HG03097 (cell line): ENCODE results near the gene PRKAG2.
"Not testable (repeated sequence)": the region's sequence is repeated elsewhere in the genome, so short reads cannot be mapped to it uniquely, and the experiment has no call there.

Experiments
- ATAC-seq: cut with Tn5 transposase; IDR thresholded peaks from one replicate; pipeline ENCODE4 v1.9.1; 2021; ENCODE audit not compliant: unreplicated experiment, low FRiP score

Gene PRKAG2

DNA sequence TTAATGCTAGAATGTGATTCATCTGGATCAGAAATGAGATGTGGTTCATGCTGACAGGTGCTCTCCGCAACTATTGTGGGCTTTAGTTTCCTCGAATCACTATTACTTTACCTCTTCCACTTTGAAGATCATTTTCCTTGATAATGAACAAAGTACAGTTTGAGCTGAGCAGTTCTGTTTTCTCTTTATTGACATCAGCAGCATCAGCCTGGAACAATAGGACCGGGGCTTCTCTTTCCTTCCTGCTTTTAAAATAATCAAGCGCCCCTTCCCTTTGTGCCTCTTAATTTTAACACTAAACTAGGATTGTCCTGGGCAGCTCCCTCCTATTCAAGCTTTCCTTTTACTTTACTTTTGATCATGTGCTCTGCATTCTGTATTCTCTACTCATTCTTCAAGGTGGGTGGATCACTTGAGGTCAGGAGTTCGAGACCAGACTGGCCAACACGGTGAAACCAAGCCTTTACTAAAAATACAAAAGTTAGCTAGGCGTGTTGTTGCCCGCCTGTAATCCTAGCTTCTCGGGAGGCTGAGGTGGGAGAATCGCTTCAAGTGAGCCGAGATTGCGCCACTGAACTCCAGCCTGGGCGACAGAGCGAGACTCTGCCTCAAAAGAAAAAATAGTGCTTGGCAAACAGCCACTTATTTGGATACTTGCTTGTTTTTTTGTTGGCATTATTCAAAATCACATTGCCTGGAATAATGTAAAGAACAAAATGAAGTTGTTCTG lies 290.2 kb downstream of the PRKAG2 start:
- ATAC-seq, result no peak

- ATAC-seq, result no peak
Observed at GRCh38 chr7:151585744-151586393, 291.0 kb downstream of the PRKAG2 start.

GRCh38 chr7:151581741-151582140 lies 295.2 kb downstream of the PRKAG2 start:
- no peak for ATAC-seq

DNA sequence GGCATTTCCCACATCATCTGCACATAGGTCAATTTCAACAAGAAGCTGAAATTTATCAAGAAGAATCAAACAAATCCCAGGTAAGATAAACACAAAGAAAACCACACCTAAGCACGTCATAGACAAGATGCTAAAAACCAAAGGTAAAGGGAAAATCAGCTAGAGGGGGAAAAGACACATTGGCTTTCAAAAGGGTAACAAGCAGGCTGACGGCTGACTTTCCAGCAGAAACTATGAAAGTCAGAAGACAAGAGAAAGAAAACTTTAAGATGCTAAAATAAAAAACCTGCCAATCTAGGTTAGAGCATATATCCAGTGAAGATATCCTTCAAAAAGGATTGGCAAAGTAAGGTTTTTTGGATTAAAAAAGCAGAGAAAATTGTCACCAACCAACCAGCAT lies 297.3 kb downstream of the PRKAG2 start:
- no peak for ATAC-seq

DNA sequence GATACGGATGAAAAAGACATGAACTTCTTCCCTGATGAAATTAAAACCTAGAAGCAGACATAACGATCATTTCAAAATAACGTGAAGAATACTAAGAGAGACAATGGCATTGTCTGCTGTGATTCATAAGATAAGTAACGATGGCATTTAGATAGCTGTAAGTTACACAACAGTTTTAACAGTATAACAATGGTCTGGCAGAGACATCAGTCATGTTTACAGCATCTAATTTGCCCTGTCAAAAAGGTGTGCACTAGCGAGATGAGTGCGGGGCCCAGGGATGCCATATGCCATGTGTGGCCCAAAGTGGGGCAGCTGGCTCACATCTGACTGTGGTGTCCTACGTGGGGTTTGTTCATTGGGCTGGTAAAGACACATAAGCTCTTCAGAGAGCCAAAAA lies 301.5 kb downstream of the PRKAG2 start:
- ATAC-seq, result no peak

DNA sequence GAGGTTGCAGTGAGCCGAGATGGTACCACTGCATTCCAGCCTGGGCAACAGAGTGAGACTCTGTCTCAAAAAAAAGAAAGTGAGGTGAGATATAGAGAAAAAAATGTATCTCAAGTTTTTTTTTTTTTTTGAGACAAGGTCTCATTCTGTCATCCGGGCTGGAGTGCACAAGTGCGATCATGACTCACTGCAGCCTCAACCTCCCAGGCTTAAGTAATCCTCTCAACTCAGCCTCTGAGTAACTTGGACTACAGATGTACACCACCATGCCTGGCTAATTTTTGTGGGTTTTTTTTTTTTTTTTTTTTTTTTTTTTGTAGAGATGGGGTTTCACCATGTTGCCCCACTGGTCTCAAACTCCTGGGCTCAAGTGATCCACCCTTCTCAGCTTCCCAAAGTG lies 303.9 kb downstream of the PRKAG2 start:
- ATAC-seq, result not testable (repeated sequence)

DNA sequence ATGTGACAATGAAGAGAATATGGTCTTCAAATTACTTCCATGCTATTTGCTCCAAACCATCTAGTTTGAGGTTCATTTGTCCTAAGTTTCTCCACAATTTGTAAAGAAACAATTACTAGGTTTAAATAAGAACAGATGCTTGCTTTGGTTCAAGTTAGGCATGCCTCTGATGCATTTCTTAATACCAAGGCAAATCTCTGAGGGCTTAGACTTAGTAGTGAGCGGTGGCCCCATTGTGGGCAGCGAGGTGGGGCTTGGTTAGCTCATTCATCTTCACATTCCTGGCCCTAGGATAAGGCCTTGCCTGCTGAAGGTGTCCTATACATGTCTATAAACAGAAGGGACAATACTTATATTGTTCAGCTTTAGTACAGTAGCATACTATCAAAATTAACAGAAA lies 304.8 kb downstream of the PRKAG2 start:
- no peak for ATAC-seq

GRCh38 chr7:151571471-151571870 lies 305.4 kb downstream of the PRKAG2 start:
- ATAC-seq, result no peak

DNA sequence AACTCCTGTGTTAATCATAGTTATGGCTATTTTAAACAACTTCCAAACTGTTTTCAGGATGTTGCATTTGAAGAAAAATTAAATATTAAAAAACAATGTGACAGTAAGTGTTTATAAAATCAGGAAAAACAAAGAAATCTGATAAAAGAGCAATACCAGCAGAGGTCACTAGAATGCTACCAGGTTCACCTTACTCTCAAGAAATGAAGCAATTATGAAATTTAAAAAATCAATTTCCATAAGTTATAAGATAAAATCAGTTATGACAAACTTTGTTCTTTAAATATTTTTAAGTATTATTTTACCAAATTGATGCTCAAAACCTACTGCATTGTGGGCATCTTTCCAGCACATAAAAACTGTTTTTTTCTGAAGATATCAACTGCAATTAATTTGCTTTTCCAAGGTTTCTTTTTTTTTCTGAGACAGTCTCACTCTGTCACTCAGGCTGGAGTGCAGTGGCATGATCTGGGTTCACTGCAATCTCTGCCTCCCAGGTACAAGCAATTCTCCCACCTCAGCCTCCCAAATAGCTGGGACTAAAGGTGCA lies 306.5 kb downstream of the PRKAG2 start:
- ATAC-seq, result no peak

- ATAC-seq, result no peak
Observed at GRCh38 chr7:151568956-151569940, 307.7 kb downstream of the PRKAG2 start.

DNA sequence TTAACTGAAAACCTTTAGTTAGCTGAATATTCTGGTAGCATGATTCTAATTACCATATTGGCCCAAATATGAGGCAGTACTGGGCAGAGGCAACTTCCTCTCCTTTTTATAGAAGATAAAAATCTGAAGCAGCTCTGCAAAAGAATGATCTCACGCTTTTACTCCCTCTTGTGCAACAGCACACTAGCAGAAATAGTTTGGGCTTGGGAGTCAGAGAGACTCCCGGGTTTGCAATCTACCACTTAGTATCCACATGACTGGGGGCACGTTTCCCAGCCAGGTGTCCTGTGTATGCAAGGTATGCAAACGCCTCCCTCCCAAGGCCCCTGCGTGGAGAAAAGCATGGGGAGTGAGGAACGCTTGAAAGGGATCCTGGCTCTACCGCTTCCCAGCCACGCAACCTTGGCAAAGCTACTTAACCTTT lies 310.0 kb downstream of the PRKAG2 start:
- ATAC-seq, result no peak

DNA sequence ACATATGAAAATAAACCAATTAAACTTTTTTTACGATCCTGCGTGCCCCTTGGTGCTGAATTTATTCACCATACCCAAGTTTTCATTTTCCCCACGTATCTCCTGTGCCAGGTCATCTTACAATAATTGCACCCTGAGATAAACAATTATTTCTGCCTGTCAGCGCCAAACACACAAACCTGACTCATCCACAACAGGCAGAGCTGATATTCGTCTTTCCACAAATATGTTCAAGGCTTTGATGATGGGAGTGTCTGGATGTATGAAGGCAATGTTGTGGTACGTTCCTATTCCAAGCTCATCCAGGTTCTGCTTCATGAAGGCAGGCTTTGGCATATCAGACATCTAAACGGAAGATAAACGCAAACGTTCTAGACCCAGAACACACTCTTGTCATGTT lies 311.4 kb downstream of the PRKAG2 start:
- no peak for ATAC-seq

DNA sequence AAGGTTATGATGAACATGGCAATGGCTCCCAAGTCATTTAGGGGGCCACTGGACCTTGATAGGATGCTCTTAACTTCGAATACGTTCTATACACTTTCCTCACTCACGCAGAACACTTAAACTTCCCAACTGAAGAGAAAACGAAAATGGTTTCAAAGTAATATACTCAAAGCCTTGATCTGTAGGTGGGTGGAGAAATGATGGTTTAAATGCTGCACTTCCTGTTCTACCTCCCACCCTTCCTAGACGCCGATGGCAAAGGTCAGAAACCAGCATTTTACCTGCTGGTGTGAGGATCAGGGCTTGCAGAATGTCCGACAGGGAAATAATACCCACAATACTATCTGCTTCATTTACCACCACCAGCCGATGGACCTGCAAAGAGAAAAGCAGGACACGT lies 316.7 kb downstream of the PRKAG2 start:
- no peak for ATAC-seq

DNA sequence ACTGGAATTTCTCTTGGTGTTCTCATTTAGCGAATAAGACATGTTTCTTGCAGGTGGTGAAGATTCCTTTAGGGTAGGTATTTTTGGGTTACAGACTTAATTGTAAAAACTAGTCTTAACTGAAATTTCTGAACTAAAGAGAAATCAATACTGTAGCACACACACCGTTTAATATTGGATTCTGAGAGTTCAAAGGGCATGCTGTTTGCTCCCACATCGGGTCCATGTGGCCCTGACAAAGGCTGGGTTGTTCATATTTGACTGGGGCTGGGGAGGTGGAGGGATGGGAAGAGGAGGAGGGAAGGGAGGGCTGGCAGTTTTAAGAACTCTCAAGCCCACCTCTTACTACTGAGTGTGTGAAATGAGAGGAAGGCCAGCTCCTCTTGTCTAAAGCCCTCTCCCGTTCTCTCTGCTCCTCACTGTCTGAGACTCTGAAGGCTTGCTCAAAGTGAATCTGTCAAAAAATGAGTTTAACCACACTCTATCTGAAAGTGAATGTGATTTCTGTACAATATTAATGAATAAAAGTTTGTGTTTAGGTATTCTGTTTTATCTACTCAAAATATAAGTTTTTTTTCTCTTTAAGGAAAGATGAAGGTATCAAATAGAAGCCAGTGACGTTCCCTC lies 317.2 kb downstream of the PRKAG2 start:
- ATAC-seq, result no peak

DNA sequence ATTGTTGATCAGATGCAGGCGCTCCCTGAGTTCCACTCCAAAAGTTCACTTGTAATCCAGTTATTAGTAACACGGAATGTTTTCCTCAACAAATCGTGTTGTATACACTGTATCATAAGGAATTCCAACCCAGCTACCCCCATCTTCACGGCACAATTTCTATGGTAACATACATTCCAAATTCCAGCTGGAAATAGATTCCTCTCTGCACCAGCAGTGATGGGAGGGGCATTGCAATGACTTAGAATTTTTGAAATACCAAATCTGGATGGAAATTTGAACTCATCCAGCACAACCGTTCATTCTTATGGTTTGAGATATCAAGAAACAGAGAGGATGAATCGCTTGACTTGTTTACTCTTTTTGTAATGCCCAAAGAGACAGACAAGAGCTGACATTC lies 318.3 kb downstream of the PRKAG2 start:
- no peak for ATAC-seq

- ATAC-seq, result no peak
Observed at GRCh38 chr7:151556592-151556991, 320.3 kb downstream of the PRKAG2 start.

- ATAC-seq, result no peak
Observed at GRCh38 chr7:151553356-151553755, 323.6 kb downstream of the PRKAG2 start.

DNA sequence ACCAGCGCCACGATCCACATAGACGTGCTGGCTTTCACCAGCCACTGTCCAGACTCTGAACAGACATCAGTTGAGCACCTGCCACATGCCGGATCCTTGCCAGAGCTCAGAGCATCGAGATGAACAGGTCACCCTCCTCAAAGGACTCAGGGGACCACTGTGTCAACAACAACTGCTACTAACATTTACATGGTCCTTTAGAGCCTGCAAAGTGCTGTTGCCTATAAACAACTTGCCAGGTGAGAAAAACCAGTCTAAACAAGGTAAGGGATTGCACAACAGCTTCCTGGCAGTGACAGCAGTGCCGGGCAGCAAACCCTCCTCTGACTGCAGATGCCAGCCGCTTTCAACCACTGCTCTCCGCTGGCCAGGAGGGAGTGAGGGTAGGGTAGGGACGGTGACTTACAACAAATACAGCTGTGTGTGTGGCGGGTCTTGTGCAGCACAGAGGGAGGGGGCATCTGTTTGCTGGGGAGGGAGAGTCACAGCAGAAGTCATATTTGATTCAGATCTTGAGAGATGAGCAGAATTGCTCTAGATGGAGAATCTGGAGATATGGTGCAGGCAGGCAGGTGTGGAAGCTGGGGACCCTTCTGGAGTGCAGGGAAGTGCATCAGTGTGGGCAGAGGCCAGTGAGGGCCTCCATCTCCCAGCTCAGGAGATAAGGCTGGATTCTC lies 324.4 kb downstream of the PRKAG2 start:
- no peak for ATAC-seq

GRCh38 chr7:151551820-151552219 lies 325.1 kb downstream of the PRKAG2 start:
- no peak for ATAC-seq
